SIG-M5 (cell line): ENCODE measurements around the gene KRTAP5-7.

ENCODE experiments used
- DNase-seq: peaks from one replicate; lab custom pipeline; 2025; lab: John Stamatoyannopoulos, UW

Gene KRTAP5-7

GRCh38 chr11:71496421-71496820 is 30.6 kb upstream of the KRTAP5-7 start:
- DNase-seq: no peak

GRCh38 chr11:71498091-71498490 is 29.0 kb upstream of the KRTAP5-7 start:
- DNase-seq: no peak

DNA sequence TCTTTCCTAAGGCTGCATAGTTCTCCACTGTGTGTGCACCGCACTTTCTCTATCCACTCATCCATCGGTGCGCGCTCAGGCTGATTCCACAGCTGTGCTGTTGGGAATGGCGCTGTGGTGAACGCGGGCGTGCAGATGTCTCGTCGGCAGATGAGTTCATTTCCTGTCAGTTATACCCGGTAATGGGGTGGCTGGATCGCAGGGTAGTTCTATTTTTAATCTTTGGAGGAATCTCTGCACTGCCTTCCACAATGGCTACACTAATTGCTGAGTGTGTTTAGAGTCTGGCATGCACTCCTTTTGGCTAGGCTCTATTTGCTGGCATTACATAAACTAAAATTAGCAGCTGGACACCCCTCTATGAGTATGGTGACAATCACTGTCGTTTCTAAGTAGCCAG is 27.9 kb upstream of the KRTAP5-7 start:
- DNase-seq: no peak

GRCh38 chr11:71499546-71499945 is 27.5 kb upstream of the KRTAP5-7 start:
- DNase-seq: no peak

GRCh38 chr11:71500601-71501021 is 26.5 kb upstream of the KRTAP5-7 start:
- DNase-seq: no peak

DNA sequence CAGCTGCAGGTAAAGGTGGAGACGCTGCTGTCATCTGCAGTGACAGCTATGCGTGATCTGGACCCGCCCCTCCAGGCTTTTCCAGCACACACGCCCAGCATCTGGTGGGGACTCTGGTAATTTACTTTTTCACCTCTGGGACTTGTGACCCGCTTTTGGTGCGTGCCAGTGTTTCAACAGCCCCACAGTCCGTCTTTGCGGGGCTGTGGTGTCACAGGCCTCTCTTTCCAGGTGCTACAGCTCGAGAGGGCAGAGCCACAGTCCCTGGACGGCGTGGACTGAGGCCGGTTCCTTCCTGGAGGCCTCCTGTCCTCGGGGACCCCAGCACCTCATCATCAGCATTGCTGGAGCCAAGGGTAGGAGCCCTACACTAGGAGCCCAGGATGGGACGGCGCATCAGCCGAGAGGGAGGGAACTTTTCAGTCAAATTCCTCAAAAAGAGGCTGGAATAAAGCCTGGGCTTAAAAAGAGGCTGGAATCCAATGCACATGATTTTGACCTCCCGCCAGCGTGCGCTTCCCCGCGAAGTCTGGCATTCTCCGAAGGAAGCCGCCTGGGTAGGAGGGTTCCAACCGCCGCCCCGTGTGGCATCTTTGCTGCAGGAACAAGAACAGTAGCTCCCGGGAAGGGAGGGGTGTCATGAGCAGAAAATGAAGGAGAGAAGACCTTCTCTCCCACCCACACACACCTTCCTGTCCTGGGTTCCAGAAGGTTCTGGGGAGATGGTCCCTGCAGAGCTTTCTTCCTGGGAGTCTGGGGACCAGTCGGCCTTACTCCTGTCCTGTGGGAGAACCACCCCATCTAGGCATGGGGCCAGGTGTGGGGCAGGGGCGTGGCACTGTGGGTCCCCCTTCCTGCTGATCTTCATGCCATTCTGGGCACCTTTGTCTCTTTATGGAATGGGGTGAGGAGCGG is 25.7 kb upstream of the KRTAP5-7 start:
- no peak for DNase-seq

DNA sequence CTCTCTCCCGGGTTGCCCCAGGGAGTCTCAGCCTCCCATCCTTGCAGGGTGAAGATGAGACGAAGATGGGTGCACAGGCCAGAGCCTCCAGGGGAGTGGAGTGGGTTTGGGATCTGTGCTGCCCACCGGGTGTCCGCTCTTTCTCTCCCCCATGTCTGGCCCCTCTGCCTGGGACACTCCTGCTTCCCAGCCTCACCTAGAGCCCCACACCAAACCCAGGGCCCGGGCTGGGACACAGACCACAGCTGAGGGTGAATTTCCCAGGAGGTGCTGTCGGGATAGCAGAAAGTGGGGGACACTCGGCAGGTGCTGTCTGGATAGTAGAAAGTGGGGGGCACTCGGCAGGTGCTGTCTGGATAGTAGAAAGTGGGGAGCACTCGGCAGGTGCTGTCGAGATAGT is 25.0 kb upstream of the KRTAP5-7 start:
- DNase-seq: no peak

- no peak for DNase-seq
Observed at GRCh38 chr11:71502871-71503435, 24.1 kb upstream of the KRTAP5-7 start.

DNA sequence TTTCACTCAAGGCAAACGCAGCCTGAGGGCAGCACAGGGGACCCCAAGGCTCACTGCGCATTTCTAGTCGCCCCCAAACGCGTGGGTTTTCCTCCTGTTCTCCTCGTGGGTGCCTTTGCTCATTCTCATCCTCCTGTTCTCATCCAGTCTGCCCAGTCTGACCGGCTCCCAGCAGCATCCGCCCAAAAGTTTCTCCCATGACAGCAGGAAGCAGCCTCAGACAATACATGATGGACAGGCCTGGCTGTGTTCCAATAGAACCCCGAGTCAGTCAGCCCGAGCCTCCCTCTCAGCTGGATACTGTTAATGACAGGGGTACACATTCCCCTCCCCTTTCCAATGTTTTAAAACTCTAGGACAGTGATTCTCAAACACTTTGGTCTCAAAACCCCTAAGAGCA is 22.5 kb upstream of the KRTAP5-7 start:
- DNase-seq: no peak

DNA sequence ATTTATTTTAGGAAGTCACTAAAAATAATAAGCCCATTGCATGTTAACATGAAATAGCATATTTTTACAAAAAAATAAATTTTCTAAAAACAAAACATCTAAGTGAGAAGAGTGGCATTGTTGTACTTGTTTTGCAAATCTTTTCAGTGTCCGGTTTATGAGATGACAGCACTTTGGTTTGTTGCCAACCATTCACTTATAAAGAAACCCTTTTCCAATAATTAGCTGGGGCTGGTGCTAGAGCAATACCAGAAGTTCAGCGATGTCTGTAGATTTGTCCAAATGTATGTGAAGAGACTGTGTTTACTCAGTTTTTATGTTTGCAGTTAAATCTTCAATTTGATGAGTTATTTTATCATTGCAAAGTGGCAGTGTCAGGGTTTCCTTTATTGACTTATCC is 22.1 kb upstream of the KRTAP5-7 start:
- no peak for DNase-seq

DNA sequence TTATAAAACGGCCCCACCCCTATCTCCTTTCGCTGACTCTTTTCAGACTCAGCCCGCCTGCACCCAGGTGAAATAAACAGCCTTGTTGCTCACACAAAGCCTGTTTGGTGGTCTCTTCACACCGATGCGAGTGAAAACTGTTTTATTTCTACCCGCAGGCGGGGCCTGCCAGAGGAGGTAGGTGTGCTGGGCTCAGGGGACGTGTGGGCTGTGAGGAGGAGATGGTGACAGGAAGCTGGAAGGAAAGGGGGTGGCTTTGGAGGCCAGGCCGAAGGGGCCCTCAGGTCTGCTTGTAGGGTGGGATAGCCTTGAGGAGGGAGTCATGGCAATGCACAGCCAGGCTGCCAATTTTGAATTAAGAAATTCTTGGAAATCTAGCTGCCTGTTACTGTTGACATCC is 21.3 kb upstream of the KRTAP5-7 start:
- DNase-seq: no peak

- DNase-seq: no peak
Observed at GRCh38 chr11:71507102-71507501, 20.0 kb upstream of the KRTAP5-7 start.

DNA sequence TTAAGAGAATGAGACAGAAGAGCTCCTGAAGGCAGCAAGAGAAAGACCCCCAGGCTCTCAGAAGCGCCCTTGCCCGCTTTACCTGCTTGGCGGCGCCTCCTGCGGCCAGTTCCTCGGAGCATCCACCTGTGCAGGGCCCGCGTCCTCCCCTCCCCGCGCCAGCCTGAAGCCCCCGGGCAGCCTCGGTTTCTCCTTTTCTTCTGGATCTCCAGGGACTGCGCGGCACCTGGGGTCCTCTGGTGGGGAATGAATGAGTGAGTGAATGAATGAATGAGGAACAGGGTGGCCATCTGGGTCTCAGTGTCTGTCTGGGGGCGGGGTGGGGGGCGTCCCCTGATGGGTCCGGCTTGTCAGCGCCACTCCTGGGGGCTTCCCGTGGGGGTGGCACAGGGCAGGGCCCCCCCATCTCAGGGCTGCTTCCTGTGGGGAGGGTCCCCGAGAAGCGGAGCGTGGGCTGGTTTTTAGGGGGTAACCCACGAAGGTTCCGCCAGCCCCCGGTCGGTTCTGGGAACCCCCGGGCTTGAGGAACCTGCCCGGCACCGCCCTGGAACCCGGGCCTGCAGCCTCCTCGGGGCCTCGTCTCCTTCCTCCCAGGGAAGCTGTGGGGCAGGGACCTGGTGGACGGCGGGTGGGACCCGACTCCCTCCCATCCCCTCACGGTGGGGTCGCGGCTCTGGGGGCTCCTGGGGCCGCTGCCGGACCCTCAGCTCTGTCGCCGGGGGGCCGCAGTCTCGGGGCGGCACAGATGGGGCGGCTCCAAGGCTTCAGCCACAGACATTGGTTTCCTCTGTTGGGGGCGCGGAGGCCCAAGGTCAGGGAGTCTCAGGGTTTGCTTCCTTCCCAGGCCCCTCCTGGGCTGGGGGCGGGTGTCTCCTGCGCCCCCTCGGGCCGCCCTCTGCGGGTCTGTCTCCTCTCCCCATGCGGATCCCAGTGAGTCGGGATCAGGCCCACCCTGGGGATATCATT is 8.3 kb upstream of the KRTAP5-7 start:
- DNase-seq: no peak

DNA sequence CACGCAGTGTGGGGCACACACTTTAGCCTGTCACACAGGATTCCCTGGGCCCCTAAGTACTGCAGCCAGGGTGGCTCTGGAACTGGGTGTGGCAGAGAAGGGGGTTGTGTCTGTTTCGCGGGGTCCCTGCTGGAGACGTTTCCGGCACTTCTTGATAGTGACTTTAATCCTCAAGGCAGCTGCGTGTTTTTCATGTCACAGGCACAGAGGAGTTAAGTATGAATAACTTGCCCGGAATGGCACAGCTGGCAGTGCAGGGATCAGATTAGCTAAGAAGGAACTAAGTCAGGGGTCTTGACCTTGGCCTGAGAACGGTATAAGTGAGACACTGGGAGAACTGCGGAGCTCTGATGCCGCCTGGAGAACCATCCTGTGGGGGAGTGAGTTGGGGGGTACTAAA is 7.5 kb upstream of the KRTAP5-7 start:
- no peak for DNase-seq

GRCh38 chr11:71525188-71525937 is 1.7 kb upstream of the KRTAP5-7 start:
- no peak for DNase-seq

GRCh38 chr11:71525938-71526495 is 1.1 kb upstream of the KRTAP5-7 start:
- DNase-seq: no peak

GRCh38 chr11:71527576-71528210 is 626 bp downstream of the KRTAP5-7 start:
- DNase-seq: no peak

- DNase-seq: no peak
Observed at GRCh38 chr11:71530602-71531001, 3.5 kb downstream of the KRTAP5-7 start.

GRCh38 chr11:71532036-71532610 is 5.1 kb downstream of the KRTAP5-7 start:
- no peak for DNase-seq
